ENCODE results near the gene TBCD. TPM values are rescaled to one million over a fixed set of nuclear protein-coding genes. Genes with fewer than 3 reads are reported as not detected.

The TBCD gene
- polyA plus RNA-seq, 3 donors, result 54.0 to 58.6 (median 58.1) TPM

DNA sequence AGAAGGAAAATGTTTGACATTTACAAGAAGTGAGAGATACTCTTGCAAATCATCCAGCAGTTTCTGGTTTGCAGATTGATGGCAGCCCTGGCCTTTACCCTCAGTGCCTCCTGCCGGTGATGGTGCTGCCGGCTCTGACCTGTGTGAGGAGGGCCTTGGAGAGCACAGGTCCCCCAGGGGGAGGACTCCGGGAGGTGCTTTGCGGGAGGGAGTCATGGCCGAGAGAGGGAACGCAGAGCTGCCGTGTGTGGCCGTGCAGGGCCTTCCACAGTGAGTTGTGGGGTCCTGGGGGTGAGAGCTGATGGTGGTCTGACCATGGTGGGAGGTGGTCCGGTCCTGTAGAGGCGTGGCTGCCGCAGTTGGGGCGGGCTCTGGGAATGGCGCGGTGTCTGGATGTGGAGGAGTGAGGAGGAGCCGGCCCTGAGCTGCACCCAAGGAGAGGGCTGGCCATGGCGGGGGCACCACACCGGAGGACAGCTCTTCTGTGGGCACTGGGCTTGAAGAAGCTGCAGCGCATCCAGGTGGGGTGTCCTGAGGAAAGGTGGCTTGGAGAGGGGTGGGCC is 116.0 kb downstream of the TBCD start:
- no peak for DNase-seq (ENCODE audit: low read depth in 3 of 3, low spot score in 2 of 3)

DNA sequence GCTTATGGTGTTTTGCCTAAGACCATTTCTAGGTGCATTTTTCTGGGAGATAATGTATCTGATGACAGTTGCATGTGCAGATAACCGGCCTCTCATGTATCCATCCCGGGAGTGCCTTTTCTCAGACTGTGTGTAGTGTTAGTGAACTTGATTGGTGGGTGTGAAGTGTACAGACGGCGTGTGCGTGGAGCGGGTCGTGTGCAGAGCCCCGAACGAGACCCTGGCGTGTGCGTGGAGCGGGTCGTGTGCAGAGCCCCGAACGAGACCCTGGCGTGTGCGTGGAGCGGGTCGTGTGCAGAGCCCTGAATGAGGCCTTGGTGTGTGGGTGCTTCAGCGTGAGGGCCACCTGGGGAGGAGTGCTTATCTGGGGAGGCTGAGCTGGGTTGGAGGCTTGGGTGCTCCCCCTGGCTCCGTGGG is 116.9 kb downstream of the TBCD start:
- no peak for DNase-seq (ENCODE audit: low read depth in 3 of 3, low spot score in 2 of 3)

- no peak for DNase-seq (ENCODE audit: low read depth in 3 of 3, low spot score in 2 of 3)
These were observed 117.7 kb downstream of the TBCD start for GRCh38 chr17:82869536-82869935.

- DNase-seq (ENCODE audit: low read depth in 3 of 3, low spot score in 2 of 3), result no peak
These were observed 118.2 kb downstream of the TBCD start for GRCh38 chr17:82870091-82870491.

DNA sequence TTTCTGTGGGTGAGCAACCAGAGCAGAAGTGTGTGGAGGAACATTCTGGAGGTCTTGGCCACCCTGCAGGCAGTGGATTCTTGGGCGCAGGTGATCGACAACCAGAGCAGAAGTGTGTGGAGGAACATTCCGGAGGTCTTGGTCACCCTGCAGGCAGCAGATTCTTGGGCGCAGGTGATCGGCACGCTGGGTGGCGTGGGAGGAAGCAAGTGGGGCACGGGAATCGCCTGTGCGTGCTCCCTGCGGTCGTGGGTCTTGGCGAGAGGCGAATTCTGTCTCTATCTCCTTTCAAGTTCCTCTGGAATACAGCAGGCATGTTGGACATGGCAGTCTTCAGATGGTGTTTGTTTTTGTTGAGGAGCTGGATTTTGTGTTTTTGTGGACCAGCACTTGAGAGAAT is 118.7 kb downstream of the TBCD start:
- DNase-seq (ENCODE audit: low read depth in 3 of 3, low spot score in 2 of 3), result no peak

DNA sequence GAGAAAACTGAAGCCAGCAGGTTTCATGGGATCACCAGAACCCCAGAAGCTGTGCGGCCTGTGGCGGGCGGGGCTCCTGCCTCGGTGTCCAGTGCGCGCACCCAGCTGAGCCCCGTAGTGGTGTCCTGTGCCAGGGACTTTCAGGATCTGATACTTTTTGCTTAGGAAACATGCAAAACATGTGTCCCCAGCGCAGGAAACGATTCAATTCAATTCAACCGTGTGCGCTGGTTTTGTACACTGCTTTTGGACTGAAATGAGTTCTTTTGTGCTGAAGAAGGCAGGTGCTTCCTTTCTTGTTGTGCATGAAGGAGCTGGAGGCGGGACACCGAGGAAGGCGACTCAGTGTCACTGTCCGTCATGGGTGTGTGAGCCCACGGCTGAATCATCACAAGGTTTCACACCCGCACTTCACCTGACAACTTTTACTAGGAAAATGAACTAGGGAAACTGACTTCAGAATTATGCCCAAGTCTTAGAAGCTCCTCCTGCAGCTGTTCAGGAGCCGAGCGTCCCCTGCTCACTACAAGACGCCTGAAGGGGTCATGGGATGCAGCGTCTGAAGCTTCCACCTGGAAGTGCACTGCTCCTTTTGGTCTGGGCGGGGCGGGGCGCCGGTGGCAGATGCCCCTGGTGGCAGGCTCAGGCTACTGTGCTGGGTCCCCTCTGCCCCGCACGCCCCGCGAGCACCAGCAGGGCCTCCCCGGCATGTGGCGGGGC is 119.4 kb downstream of the TBCD start:
- no peak for DNase-seq (ENCODE audit: low read depth in 3 of 3, low spot score in 2 of 3)

GRCh38 chr17:82871776-82872561 is 120.1 kb downstream of the TBCD start:
- no peak for DNase-seq (ENCODE audit: low read depth in 3 of 3, low spot score in 2 of 3)

DNA sequence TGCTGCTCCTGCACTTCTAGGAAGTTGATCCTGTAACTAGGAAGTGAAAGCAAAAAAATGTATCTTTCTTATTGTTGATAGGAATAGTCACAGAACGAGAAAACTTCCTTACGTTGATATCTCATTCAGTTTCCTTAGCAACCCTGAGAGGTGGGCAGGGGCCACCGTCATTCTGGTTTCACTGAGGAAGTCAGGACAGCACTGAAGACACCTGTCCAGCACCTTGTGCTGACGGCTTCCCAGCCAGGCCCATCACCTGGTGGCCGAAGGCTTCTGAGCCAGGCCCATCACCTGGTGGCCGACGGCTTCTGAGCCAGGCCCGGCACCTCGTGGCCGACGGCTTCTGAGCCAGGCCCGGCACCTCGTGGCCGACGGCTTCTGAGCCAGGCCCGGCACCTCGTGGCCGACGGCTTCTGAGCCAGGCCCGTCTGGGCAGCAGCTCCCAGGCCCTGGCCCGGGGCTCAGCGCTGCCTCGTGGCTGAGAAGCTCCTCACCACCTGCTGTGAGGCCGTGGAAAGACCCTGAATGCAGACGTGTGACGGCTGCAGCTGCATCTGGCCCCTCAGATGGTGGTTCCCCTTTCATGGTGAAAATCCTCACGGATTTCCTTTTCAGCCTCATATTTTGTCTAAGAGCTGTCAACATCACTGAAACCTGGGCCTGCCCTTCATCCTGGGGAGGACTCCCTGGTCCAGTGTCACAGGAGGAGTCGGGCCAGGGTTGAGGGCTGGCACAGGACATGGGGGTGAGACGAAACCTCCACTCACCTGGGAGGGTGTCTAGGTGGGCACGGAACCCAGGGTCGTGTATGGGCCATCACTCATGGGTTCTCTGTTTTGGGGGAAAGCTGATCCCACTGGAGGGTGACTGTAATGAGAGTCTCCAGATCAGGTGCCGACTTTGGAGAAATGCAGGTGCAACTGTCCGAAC is 121.0 kb downstream of the TBCD start:
- DNase-seq (ENCODE audit: low read depth in 3 of 3, low spot score in 2 of 3), result no peak

- no peak for DNase-seq (ENCODE audit: low read depth in 3 of 3, low spot score in 2 of 3)
These were observed 121.7 kb downstream of the TBCD start for GRCh38 chr17:82873521-82873920.

GRCh38 chr17:82874011-82874835 is 122.4 kb downstream of the TBCD start:
- DNase-seq (ENCODE audit: low read depth in 3 of 3, low spot score in 2 of 3), result no peak

- no peak for DNase-seq (ENCODE audit: low read depth in 3 of 3, low spot score in 2 of 3)
These were observed 123.6 kb downstream of the TBCD start for GRCh38 chr17:82875407-82875856.

GRCh38 chr17:82876149-82876548 is 124.3 kb downstream of the TBCD start:
- no peak for DNase-seq (ENCODE audit: low read depth in 3 of 3, low spot score in 2 of 3)

GRCh38 chr17:82876602-82877379 is 124.9 kb downstream of the TBCD start:
- no peak for DNase-seq (ENCODE audit: low read depth in 3 of 3, low spot score in 2 of 3)

DNA sequence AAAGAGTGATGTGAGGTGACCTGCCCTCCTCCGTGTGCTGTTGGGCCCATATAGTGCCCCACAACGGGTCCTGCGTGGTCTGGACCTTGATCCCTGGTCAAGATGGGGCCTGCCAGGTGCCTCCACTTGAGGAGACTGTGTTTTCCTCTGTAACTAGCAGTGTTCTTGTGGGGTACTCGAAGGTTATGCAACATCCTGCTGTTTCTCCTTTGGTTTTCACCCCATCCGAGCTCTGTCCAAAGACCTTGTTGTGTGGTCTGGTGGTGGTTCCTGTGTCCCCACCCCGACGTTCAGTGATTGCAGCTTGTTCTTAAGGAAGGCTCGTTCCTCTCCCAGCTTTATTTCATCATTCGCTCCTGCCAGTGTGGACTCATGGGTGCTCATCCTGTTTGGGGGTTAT is 126.7 kb downstream of the TBCD start:
- DNase-seq (ENCODE audit: low read depth in 3 of 3, low spot score in 2 of 3), result no peak

DNA sequence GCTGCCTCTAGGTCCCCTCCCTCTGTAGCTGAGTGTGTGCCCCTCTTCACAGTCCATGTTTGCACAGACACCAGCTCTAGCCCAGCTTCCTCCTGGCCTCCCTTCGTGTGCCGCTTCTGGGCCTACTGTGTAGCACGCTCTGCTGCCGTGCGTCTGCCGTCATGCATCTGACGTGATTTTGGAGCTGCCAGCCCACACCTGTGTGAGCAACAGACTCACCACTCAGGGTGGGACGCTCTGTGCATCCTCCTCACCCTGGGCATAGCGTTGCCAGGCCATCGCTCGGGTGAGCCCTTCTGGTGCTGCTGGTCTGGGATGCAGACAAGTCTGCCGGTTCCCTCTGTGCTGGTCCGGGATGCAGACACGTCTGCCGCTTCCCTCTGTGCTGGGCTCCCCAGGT is 127.4 kb downstream of the TBCD start:
- DNase-seq (ENCODE audit: low read depth in 3 of 3, low spot score in 2 of 3), result no peak

GRCh38 chr17:82880620-82881323 is 128.9 kb downstream of the TBCD start:
- no peak for DNase-seq (ENCODE audit: low read depth in 3 of 3, low spot score in 2 of 3)

DNA sequence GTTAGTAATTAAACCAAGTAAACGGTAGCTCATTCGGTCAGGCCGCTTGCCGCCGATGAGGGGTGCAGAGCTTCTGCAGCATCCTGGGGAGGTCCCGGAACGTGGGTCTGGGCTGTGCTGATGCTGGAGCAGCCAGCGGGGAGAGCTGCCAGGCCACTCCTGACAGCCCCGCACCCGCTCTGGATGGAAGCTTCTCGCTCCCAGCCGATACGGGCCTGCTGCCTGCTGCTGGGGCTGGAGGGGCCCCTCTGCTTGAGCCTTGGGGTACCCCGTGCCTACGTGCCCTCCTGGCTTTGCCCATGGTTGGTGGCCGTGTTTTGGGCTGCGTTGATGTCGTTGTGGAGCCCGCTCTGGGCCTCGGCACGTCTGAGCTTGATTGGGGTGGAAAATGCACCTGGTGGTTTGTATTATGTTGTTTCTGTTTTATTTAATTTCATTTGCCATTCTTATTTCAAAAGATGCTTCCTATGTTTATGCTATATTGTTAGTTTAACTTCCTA is 129.5 kb downstream of the TBCD start:
- no peak for DNase-seq (ENCODE audit: low read depth in 3 of 3, low spot score in 2 of 3)

All from right renal cortex interstitium (tissue), 3 donors.